Osteoblast (primary cell): Measurements from ENCODE around the gene SEMA4C. TPM values are rescaled to one million over a fixed set of nuclear protein-coding genes. Genes with fewer than 3 reads are reported as not detected.

Experiments used
- DNase-seq: peaks from one replicate; pipeline ENCODE4 v3.0.0; 2011; ENCODE audit warnings: low spot score, mixed read lengths; ENCODE audit not compliant: insufficient read length; ENCODE audit errors: missing footprints
- H2AFZ ChIP-seq: 2 replicates; pipeline ENCODE4 v1.6.0; 2011; ENCODE audit warnings: mild to moderate bottlenecking, low read length
- H3K27ac ChIP-seq: 2 replicates; pipeline ENCODE4 v1.5.1; 2011; ENCODE audit warnings: mild to moderate bottlenecking, low read depth, low read length, moderate library complexity
- H3K27me3 ChIP-seq: 2 replicates; pipeline ENCODE4 v1.6.0; 2012; ENCODE audit warnings: mild to moderate bottlenecking, control low read depth, inconsistent platforms, low read length, moderate library complexity; ENCODE audit not compliant: insufficient read depth
- H3K36me3 ChIP-seq: 2 replicates; pipeline ENCODE4 v1.5.1; 2011; ENCODE audit warnings: mild to moderate bottlenecking, low read length, control low read depth, moderate library complexity; ENCODE audit not compliant: insufficient read depth
- H3K4me1 ChIP-seq: 2 replicates; pipeline ENCODE4 v1.5.1; 2011; ENCODE audit warnings: mild to moderate bottlenecking, low read length, control low read depth, moderate library complexity; ENCODE audit not compliant: insufficient read depth
- H3K4me2 ChIP-seq: 2 replicates; pipeline ENCODE4 v1.6.0; 2011; ENCODE audit warnings: mild to moderate bottlenecking, low read length; ENCODE audit not compliant: insufficient read depth
- H3K4me3 ChIP-seq: fragments of 200-600 bp; sonication (generic); 3 replicates; pipeline ENCODE4 v1.5.1; 2012; ENCODE audit warnings: mild to moderate bottlenecking, low read length, inconsistent platforms; ENCODE audit not compliant: insufficient read depth
- H3K79me2 ChIP-seq: 2 replicates; pipeline ENCODE4 v1.6.0; 2012; ENCODE audit warnings: mild to moderate bottlenecking, low read length, control low read depth, inconsistent platforms; ENCODE audit not compliant: insufficient read depth
- H3K9me3 ChIP-seq: 2 replicates; pipeline ENCODE4 v1.5.1; 2011; ENCODE audit warnings: low read depth, low read length, control low read depth
- H4K20me1 ChIP-seq: 2 replicates; pipeline ENCODE4 v1.6.0; 2012; ENCODE audit warnings: mild to moderate bottlenecking, low read length, control low read depth; ENCODE audit not compliant: insufficient read depth
- CTCF ChIP-seq: IDR thresholded peaks from 2 replicates; pipeline ENCODE4 v1.5.1; 2011; ENCODE audit warnings: mild to moderate bottlenecking, low read depth, low read length, moderate library complexity; ENCODE audit errors: extremely low read depth
- total RNA-seq: library from RNA; depleted of rRNA; stranded (reverse); fragments of >200 nt; gene quantifications from 2 replicates; pipeline ENCODE4 v1.2.3, GENCODE V29; 2012

Gene SEMA4C
- total RNA-seq, 1 donor: 29.7 TPM

- H3K79me2 ChIP-seq: no peaks in the 10 kb centered on the region
- no peaks in the 10 kb centered on the region for H3K36me3 ChIP-seq
- H4K20me1 ChIP-seq: no peaks in the 10 kb centered on the region
- H3K4me3 ChIP-seq: no peak overlapping the region
- H3K4me1 ChIP-seq: no peaks in the 10 kb centered on the region
- DNase-seq: peak; percentile 22
- H3K27ac ChIP-seq: no peak overlapping the region
- no peak overlapping the region for H2AFZ ChIP-seq
- H3K27me3 ChIP-seq: no peaks in the 10 kb centered on the region
- TF ChIP-seq CTCF: no peak
- no peak overlapping the region for H3K4me2 ChIP-seq
- H3K9me3 ChIP-seq: no peaks in the 10 kb centered on the region
These were observed 31.3 kb downstream of the SEMA4C start for GRCh38 chr2:96838345-96839292.

GRCh38 chr2:96837575-96837974 is 32.3 kb downstream of the SEMA4C start:
- Histone ChIP-seq H3K4me3 (no peak overlapping the region), H3K79me2 (no peaks in the 10 kb centered on the region), H3K4me1 (peaks cover 6% of the 10 kb centered on the region), H4K20me1 (no peaks in the 10 kb centered on the region), H3K9me3 (no peaks in the 10 kb centered on the region), H3K27ac (no peak overlapping the region), H2AFZ (no peak overlapping the region), H3K27me3 (no peaks in the 10 kb centered on the region), H3K4me2 (no peak overlapping the region), H3K36me3 (no peaks in the 10 kb centered on the region)
- peak; percentile 51 for DNase-seq
- no peak for TF ChIP-seq CTCF

- Histone ChIP-seq H4K20me1 (no peaks in the 10 kb centered on the region), H2AFZ (no peak overlapping the region), H3K4me2 (no peak overlapping the region), H3K9me3 (no peaks in the 10 kb centered on the region), H3K27ac (no peak overlapping the region), H3K79me2 (no peaks in the 10 kb centered on the region), H3K27me3 (no peaks in the 10 kb centered on the region), H3K4me1 (peaks cover 6% of the 10 kb centered on the region), H3K4me3 (no peak overlapping the region), H3K36me3 (no peaks in the 10 kb centered on the region)
- peak; percentile 62 for DNase-seq
- TF ChIP-seq CTCF: no peak
These were observed 34.0 kb downstream of the SEMA4C start for GRCh38 chr2:96835830-96836229.

GRCh38 chr2:96832754-96833507 is 36.9 kb downstream of the SEMA4C start:
- no peak for TF ChIP-seq CTCF
- H3K4me3 ChIP-seq: no peak overlapping the region
- no peak overlapping the region for H3K27ac ChIP-seq
- H4K20me1 ChIP-seq: no peaks in the 10 kb centered on the region
- peak overlapping the region; percentile 84 for H2AFZ ChIP-seq
- peaks cover 6% of the 10 kb centered on the region for H3K4me1 ChIP-seq
- H3K4me2 ChIP-seq: peak overlapping the region; percentile 55
- no peaks in the 10 kb centered on the region for H3K27me3 ChIP-seq
- H3K79me2 ChIP-seq: no peaks in the 10 kb centered on the region
- H3K9me3 ChIP-seq: no peaks in the 10 kb centered on the region
- peak; percentile 94 for DNase-seq
- peaks cover 4% of the 10 kb centered on the region for H3K36me3 ChIP-seq
